ENCODE results near the gene GPR3.

Gene GPR3

GRCh38 chr1:27380766-27381733 lies 11.4 kb upstream of the GPR3 start:
- TF ChIP-seq, protein P1, sequence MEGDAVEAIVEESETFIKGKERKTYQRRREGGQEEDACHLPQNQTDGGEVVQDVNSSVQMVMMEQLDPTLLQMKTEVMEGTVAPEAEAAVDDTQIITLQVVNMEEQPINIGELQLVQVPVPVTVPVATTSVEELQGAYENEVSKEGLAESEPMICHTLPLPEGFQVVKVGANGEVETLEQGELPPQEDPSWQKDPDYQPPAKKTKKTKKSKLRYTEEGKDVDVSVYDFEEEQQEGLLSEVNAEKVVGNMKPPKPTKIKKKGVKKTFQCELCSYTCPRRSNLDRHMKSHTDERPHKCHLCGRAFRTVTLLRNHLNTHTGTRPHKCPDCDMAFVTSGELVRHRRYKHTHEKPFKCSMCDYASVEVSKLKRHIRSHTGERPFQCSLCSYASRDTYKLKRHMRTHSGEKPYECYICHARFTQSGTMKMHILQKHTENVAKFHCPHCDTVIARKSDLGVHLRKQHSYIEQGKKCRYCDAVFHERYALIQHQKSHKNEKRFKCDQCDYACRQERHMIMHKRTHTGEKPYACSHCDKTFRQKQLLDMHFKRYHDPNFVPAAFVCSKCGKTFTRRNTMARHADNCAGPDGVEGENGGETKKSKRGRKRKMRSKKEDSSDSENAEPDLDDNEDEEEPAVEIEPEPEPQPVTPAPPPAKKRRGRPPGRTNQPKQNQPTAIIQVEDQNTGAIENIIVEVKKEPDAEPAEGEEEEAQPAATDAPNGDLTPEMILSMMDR (IDR thresholded peaks at IDR 0.05; ENCODE audit: insufficient read depth, low read length): no peak
- no peak for TF ChIP-seq SPI1 (IDR thresholded peaks at IDR 0.05; ENCODE audit: borderline replicate concordance, low read depth)
- no peak for TF ChIP-seq GABPA (IDR thresholded peaks at IDR 0.05; ENCODE audit: low read depth)
- no peak for TF ChIP-seq REST (IDR thresholded peaks at IDR 0.05; ENCODE audit: insufficient replicate concordance, low read depth)
- no peak for TF ChIP-seq POLR2AphosphoS5 (IDR thresholded peaks at IDR 0.05; ENCODE audit: low read depth)
- no peak for DNase-seq (ENCODE audit: low read depth in 1 of 2, low spot score in 1 of 2)
- no peak overlapping the region for H3K27ac ChIP-seq (replicated peaks)
- H3K27me3 ChIP-seq (ENCODE audit: insufficient read depth, poor library complexity, severe bottlenecking): peaks cover under 1% of the 10 kb centered on the region
- H3K4me3 ChIP-seq (replicated peaks; ENCODE audit: insufficient read depth, low read length): no peak overlapping the region

DNA sequence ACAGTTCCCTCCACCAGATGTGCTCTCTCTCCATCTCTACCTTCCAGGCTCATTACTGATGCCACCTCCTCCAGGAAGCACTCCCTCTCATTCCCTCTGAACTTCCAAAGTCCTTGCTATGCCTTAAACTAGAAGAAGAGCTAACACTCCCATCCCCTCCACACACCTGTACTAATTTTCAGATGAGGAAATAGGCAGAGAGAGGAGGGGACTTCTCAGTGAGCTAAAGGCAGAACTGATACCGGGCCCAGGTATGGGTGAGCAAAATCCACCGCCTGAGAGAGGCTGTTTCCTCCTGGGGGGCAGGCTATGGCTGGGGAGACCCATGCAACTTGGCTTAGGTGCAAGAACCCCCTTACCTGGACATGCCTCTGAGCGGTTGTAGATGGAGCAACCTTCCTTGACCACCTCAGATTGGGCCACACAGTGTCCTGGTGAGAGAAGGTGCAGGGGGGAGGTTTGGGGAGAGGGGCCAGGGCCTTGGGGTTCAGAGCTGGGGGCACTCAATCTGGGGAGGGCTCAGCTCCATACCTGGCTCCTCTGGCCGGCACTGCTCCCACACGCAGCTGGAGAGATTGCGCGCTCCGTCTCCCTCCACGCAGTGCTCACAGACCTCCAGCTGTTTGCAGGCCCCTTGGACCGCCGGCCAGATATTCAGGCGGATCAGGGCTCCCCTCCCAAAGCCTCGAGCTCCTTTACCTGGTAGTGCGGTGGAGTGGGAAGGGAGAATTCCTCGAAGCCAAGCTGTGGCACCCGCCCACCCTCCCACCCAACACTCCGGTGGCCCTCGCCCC lies 10.3 kb upstream of the GPR3 start:
- TF ChIP-seq SPI1 (IDR thresholded peaks at IDR 0.05; ENCODE audit: borderline replicate concordance, low read depth) (no peak), GABPA (IDR thresholded peaks at IDR 0.05; ENCODE audit: low read depth) (no peak), POLR2AphosphoS5 (IDR thresholded peaks at IDR 0.05; ENCODE audit: low read depth) (no peak), REST (IDR thresholded peaks at IDR 0.05; ENCODE audit: insufficient replicate concordance, low read depth) (no peak)
- TF ChIP-seq, protein P1 (IDR thresholded peaks at IDR 0.05; ENCODE audit: insufficient read depth, low read length): no peak
- DNase-seq (ENCODE audit: low read depth in 1 of 2, low spot score in 1 of 2): no peak
- Histone ChIP-seq H3K4me3 (replicated peaks; ENCODE audit: insufficient read depth, low read length) (no peak overlapping the region), H3K27me3 (ENCODE audit: insufficient read depth, poor library complexity, severe bottlenecking) (peaks cover 2% of the 10 kb centered on the region), H3K27ac (replicated peaks) (no peak overlapping the region)

GRCh38 chr1:27383039-27383605 lies 9.3 kb upstream of the GPR3 start, which contains the start of gene CD164L2:
Gene CD164L2, minus strand, starts transcription at chr1:27383333. Its CDS starts 94 bp downstream, at chr1:27383239.
- Histone ChIP-seq H3K4me3 (replicated peaks; ENCODE audit: insufficient read depth, low read length) (no peak within 1 kb of the TSS), H3K27ac (replicated peaks) (no peak within 1 kb of the TSS)
- no peak for DNase-seq (ENCODE audit: low read depth in 1 of 2, low spot score in 1 of 2)

More at GRCh38 chr1:27383039-27383605, 9.3 kb upstream of the GPR3 start, which contains the start of gene CD164L2:
- TF ChIP-seq, protein P1 (IDR thresholded peaks at IDR 0.05; ENCODE audit: insufficient read depth, low read length): no peak
- TF ChIP-seq SPI1 (IDR thresholded peaks at IDR 0.05; ENCODE audit: borderline replicate concordance, low read depth) (no peak), POLR2AphosphoS5 (IDR thresholded peaks at IDR 0.05; ENCODE audit: low read depth) (no peak), GABPA (IDR thresholded peaks at IDR 0.05; ENCODE audit: low read depth) (no peak), REST (IDR thresholded peaks at IDR 0.05; ENCODE audit: insufficient replicate concordance, low read depth) (no peak)
- peaks cover 2% of the 10 kb centered on the region for H3K27me3 ChIP-seq (ENCODE audit: insufficient read depth, poor library complexity, severe bottlenecking)
